WTC11 (cell line): Measurements from ENCODE around the gene AP3D1. TPM values are rescaled to one million over a fixed set of nuclear protein-coding genes. Genes with fewer than 3 reads are reported as not detected.

ENCODE experiments used
- ATAC-seq: fragments of 200-7000 bp; cut with Tn5 transposase; 2 replicates; pipeline ENCODE4 v1.10.0; 2021; ENCODE audit warnings: mild to moderate bottlenecking, moderate library complexity
- CTCF ChIA-PET: fragments of 300-600 bp; sonication (Branson Sonifier 250); formaldehyde crosslinking; loops from one replicate; lab custom pipeline; 2021; ENCODE audit warnings: antibody characterized with exemption; lab: Charles Lee
- POLR2A ChIA-PET: fragments of 350-600 bp; sonication (Branson Sonifier 250); formaldehyde crosslinking; loops from one replicate; lab custom pipeline; 2021; ENCODE audit warnings: antibody characterized with exemption; lab: Charles Lee
- DNase-seq: peaks from one replicate; pipeline ENCODE4 v3.0.0; 2021; ENCODE audit warnings: low spot score
- H3K27ac Mint-ChIP-seq: 2 replicates; pipeline ENCODE4 v1.8.0; 2021; ENCODE audit warnings: mixed read lengths
- H3K27me3 Mint-ChIP-seq: 2 replicates; pipeline ENCODE4 v1.8.0; 2021; ENCODE audit warnings: low read depth, mild to moderate bottlenecking, moderate library complexity, mixed read lengths
- H3K36me3 Mint-ChIP-seq: 2 replicates; pipeline ENCODE4 v1.8.0; 2021; ENCODE audit warnings: mixed read lengths
- H3K4me1 Mint-ChIP-seq: 2 replicates; pipeline ENCODE4 v1.8.0; 2022; ENCODE audit warnings: mixed read lengths
- H3K4me3 Mint-ChIP-seq: 2 replicates; pipeline ENCODE4 v1.8.0; 2021; ENCODE audit warnings: mild to moderate bottlenecking, moderate library complexity, mixed read lengths
- H3K9me3 Mint-ChIP-seq: 2 replicates; pipeline ENCODE4 v1.8.0; 2021; ENCODE audit warnings: mixed read lengths
- ATF1 ChIP-seq: sonication (generic); formaldehyde crosslinking; IDR thresholded peaks from 2 replicates; pipeline ENCODE4 v1.8.1; 2023; ENCODE audit warnings: mild to moderate bottlenecking, moderate library complexity, missing genetic modification reagents
- ATF3 ChIP-seq: sonication (generic); formaldehyde crosslinking; conservative IDR thresholded peaks from 2 replicates; pipeline ENCODE4 v1.8.1; 2022; ENCODE audit warnings: mild to moderate bottlenecking, missing genetic modification reagents
- ELF4 ChIP-seq: sonication (generic); formaldehyde crosslinking; IDR thresholded peaks from 2 replicates; pipeline ENCODE4 v1.8.1; 2022; ENCODE audit warnings: low read depth, mild to moderate bottlenecking, moderate library complexity, missing genetic modification reagents
- ESRRA ChIP-seq: sonication (generic); formaldehyde crosslinking; IDR thresholded peaks from 2 replicates; pipeline ENCODE4 v1.8.1; 2022; ENCODE audit warnings: mild to moderate bottlenecking, missing genetic modification reagents, borderline replicate concordance
- HMGA2 ChIP-seq: fragments of 250-450 bp; sonication (Bioruptor Pico); IDR thresholded peaks from 2 replicates; pipeline ENCODE4 v1.4.0; 2021; ENCODE audit warnings: mild to moderate bottlenecking, moderate library complexity
- NFE2L1 ChIP-seq: sonication (generic); formaldehyde crosslinking; IDR thresholded peaks from 2 replicates; pipeline ENCODE4 v1.8.1; 2023; ENCODE audit warnings: missing genetic modification reagents
- NFYB ChIP-seq: sonication (generic); formaldehyde crosslinking; conservative IDR thresholded peaks from 2 replicates; pipeline ENCODE4 v1.8.0; 2022; ENCODE audit warnings: low read depth, missing genetic modification reagents
- NR2C2 ChIP-seq: sonication (generic); formaldehyde crosslinking; IDR thresholded peaks from 2 replicates; pipeline ENCODE4 v1.8.0; 2022; ENCODE audit warnings: mild to moderate bottlenecking, missing genetic modification reagents
- PRDM15 ChIP-seq: sonication (generic); formaldehyde crosslinking; IDR thresholded peaks from 2 replicates; pipeline ENCODE4 v1.8.0; 2022; ENCODE audit warnings: missing genetic modification reagents
- PRRX2 ChIP-seq: fragments of 250-450 bp; sonication (Bioruptor Pico); IDR thresholded peaks from 2 replicates; pipeline ENCODE4 v1.8.0; 2021; ENCODE audit warnings: mild to moderate bottlenecking
- SMAD4 ChIP-seq: sonication (generic); formaldehyde crosslinking; IDR thresholded peaks from 2 replicates; pipeline ENCODE4 v1.8.0; 2022; ENCODE audit warnings: mild to moderate bottlenecking, missing genetic modification reagents
- SOX15 ChIP-seq: fragments of 250-450 bp; sonication (Bioruptor Pico); IDR thresholded peaks from 2 replicates; pipeline ENCODE4 v1.9.0; 2021; ENCODE audit warnings: mild to moderate bottlenecking
- TP53 ChIP-seq: sonication (generic); formaldehyde crosslinking; IDR thresholded peaks from 2 replicates; pipeline ENCODE4 v1.8.1; 2023; ENCODE audit warnings: mild to moderate bottlenecking, missing genetic modification reagents
- USF2 ChIP-seq: sonication (generic); formaldehyde crosslinking; IDR thresholded peaks from 2 replicates; pipeline ENCODE4 v1.8.1; 2023; ENCODE audit warnings: mild to moderate bottlenecking, missing genetic modification reagents, moderate library complexity
- ZBTB21 ChIP-seq: sonication (generic); formaldehyde crosslinking; IDR thresholded peaks from 2 replicates; pipeline ENCODE4 v1.8.1; 2023; ENCODE audit warnings: mild to moderate bottlenecking, missing genetic modification reagents, borderline replicate concordance
- ZBTB43 ChIP-seq: sonication (generic); formaldehyde crosslinking; IDR thresholded peaks from 2 replicates; pipeline ENCODE4 v1.8.1; 2023; ENCODE audit warnings: mild to moderate bottlenecking, missing genetic modification reagents
- ZNF219 ChIP-seq: sonication (generic); formaldehyde crosslinking; IDR thresholded peaks from 2 replicates; pipeline ENCODE4 v1.8.0; 2023; ENCODE audit warnings: missing genetic modification reagents, mild to moderate bottlenecking, borderline replicate concordance
- ZNF317 ChIP-seq: sonication (generic); formaldehyde crosslinking; IDR thresholded peaks from 2 replicates; pipeline ENCODE4 v1.8.1; 2023; ENCODE audit warnings: low read depth, mild to moderate bottlenecking, moderate library complexity, missing genetic modification reagents, borderline replicate concordance
- total RNA-seq: library from RNA; stranded (reverse); gene quantifications from 3 replicates; pipeline ENCODE4 v1.2.3, GENCODE V29; 2021
- TF ChIP-seq, protein P1 (sequence below): sonication (generic); formaldehyde crosslinking; IDR thresholded peaks from 2 replicates; pipeline ENCODE4 v1.8.0; 2023; ENCODE audit warnings: missing genetic modification reagents
- TF ChIP-seq, protein P2 (sequence below): sonication (generic); formaldehyde crosslinking; IDR thresholded peaks from 2 replicates; pipeline ENCODE4 v1.8.0; 2022; ENCODE audit warnings: mild to moderate bottlenecking, missing genetic modification reagents
- TF ChIP-seq, protein P3 (sequence below): fragments of 250-450 bp; sonication (Bioruptor Pico); IDR thresholded peaks from 2 replicates; pipeline ENCODE4 v2.1.2; 2022; ENCODE audit warnings: mild to moderate bottlenecking, moderate library complexity
- TF ChIP-seq, protein P4 (sequence below): sonication (generic); formaldehyde crosslinking; IDR thresholded peaks from 2 replicates; pipeline ENCODE4 v1.8.0; 2023; ENCODE audit warnings: mild to moderate bottlenecking, missing genetic modification reagents

Gene AP3D1
- total RNA-seq, 1 experiment from 2014 or later, result 190 TPM

DNA sequence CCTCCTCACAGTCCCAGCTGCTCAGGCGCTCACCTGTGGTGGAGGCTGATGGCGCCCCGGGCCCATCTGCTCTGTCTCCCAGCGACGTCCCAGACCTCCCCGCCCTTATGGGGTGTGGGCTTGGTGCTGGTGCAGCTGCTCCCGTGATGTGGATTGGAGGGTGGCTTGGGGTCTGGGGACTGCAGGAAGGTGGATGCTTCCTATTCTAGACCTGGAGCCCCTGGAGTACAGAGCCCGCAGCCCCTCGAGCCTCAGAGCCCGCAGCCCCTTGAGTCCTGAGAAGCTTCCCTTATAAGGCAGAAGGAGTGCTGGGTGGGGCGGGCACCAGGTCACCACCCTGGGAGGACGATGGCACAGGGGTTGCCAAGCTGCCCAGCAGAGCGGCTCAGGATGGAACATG lies 44.0 kb upstream of the AP3D1 start:
- Mint-ChIP-seq H3K9me3 (no peaks in the 10 kb centered on the region), H3K27ac (no peak overlapping the region), H3K36me3 (peaks cover 29% of the 10 kb centered on the region), H3K4me3 (no peak overlapping the region), H3K4me1 (no peaks in the 10 kb centered on the region), H3K27me3 (no peaks in the 10 kb centered on the region)
- ATAC-seq (no peak), DNase-seq (no peak)
- CTCF ChIA-PET, result interaction anchor here (0.6 kb wide), 1 partner anchor 24 kb away, joined by 3 read pairs; no protein-coding TSS in a partner anchor
- TF ChIP-seq HMGA2 (CRISPR knock-in tag) (no peak), PRRX2 (CRISPR knock-in tag) (no peak), SMAD4 (CRISPR knock-in tag) (no peak), NFE2L1 (no peak), ZBTB21 (CRISPR knock-in tag) (no peak)
- TF ChIP-seq, protein P1, sequence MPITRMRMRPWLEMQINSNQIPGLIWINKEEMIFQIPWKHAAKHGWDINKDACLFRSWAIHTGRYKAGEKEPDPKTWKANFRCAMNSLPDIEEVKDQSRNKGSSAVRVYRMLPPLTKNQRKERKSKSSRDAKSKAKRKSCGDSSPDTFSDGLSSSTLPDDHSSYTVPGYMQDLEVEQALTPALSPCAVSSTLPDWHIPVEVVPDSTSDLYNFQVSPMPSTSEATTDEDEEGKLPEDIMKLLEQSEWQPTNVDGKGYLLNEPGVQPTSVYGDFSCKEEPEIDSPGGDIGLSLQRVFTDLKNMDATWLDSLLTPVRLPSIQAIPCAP (CRISPR knock-in tag), result no peak
- TF ChIP-seq, protein P2, sequence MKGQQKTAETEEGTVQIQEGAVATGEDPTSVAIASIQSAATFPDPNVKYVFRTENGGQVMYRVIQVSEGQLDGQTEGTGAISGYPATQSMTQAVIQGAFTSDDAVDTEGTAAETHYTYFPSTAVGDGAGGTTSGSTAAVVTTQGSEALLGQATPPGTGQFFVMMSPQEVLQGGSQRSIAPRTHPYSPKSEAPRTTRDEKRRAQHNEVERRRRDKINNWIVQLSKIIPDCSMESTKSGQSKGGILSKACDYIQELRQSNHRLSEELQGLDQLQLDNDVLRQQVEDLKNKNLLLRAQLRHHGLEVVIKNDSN, result no peak
- POLR2A ChIA-PET, result no interaction called here

DNA sequence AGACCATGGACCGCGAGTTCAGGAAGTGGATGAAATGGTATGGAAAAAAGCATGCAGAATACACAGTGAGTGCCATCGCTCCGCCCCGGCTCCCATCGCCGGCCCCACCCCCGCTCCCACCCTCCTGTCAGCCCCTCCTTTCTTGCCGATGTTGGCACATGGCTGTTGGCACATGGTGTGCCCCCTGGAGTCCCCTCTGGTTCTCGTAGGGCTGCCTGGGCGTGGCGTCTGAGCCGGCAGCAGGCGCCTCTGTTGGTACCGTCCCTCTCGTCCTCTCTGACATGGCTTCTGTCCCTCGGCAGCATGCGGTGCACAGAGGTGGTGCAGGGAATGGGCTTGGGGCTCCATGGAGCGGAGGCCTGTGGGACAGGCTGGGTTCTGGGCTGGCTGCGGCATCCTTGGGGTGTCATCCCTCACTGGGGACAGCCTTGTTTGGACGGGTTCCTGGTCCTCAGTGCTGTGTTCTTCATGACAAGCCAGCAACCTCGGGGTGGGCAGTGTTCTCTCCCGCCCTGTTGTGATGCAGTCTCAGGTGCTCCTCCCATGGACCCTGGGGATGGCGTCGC lies 43.2 kb upstream of the AP3D1 start:
- H3K27me3 Mint-ChIP-seq, result no peaks in the 10 kb centered on the region
- ChIA-PET CTCF (no interaction called here), POLR2A (no interaction called here)
- no peaks in the 10 kb centered on the region for H3K4me1 Mint-ChIP-seq
- TF ChIP-seq PRDM15 (CRISPR knock-in tag) (no peak), NFE2L1 (no peak), ZNF219 (CRISPR knock-in tag) (no peak), ZNF317 (no peak), ATF3 (CRISPR knock-in tag) (no peak), ESRRA (CRISPR knock-in tag) (no peak), HMGA2 (CRISPR knock-in tag) (no peak), PRRX2 (CRISPR knock-in tag) (no peak), ELF4 (CRISPR knock-in tag) (no peak), NR2C2 (no peak), SOX15 (CRISPR knock-in tag) (no peak), ATF1 (no peak), ZBTB43 (no peak), NFYB (CRISPR knock-in tag) (no peak), USF2 (no peak), TP53 (CRISPR knock-in tag) (no peak)
- TF ChIP-seq, protein P3, sequence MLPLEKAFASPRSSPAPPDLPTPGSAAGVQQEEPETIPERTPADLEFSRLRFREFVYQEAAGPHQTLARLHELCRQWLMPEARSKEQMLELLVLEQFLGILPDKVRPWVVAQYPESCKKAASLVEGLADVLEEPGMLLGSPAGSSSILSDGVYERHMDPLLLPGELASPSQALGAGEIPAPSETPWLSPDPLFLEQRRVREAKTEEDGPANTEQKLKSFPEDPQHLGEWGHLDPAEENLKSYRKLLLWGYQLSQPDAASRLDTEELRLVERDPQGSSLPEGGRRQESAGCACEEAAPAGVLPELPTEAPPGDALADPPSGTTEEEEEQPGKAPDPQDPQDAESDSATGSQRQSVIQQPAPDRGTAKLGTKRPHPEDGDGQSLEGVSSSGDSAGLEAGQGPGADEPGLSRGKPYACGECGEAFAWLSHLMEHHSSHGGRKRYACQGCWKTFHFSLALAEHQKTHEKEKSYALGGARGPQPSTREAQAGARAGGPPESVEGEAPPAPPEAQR, result no peak
- TF ChIP-seq, protein P1 (CRISPR knock-in tag), result no peak
- TF ChIP-seq, protein P4, sequence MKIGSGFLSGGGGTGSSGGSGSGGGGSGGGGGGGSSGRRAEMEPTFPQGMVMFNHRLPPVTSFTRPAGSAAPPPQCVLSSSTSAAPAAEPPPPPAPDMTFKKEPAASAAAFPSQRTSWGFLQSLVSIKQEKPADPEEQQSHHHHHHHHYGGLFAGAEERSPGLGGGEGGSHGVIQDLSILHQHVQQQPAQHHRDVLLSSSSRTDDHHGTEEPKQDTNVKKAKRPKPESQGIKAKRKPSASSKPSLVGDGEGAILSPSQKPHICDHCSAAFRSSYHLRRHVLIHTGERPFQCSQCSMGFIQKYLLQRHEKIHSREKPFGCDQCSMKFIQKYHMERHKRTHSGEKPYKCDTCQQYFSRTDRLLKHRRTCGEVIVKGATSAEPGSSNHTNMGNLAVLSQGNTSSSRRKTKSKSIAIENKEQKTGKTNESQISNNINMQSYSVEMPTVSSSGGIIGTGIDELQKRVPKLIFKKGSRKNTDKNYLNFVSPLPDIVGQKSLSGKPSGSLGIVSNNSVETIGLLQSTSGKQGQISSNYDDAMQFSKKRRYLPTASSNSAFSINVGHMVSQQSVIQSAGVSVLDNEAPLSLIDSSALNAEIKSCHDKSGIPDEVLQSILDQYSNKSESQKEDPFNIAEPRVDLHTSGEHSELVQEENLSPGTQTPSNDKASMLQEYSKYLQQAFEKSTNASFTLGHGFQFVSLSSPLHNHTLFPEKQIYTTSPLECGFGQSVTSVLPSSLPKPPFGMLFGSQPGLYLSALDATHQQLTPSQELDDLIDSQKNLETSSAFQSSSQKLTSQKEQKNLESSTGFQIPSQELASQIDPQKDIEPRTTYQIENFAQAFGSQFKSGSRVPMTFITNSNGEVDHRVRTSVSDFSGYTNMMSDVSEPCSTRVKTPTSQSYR (CRISPR knock-in tag), result no peak
- DNase-seq (no peak), ATAC-seq (no peak)
- no peak overlapping the region for H3K27ac Mint-ChIP-seq
- peaks cover 29% of the 10 kb centered on the region for H3K36me3 Mint-ChIP-seq
- H3K4me3 Mint-ChIP-seq, result no peak overlapping the region
- H3K9me3 Mint-ChIP-seq, result no peaks in the 10 kb centered on the region
